HG03175 (cell line): Measurements from ENCODE around the gene PLCB1.
"Not testable (repeated sequence)": the region's sequence is repeated elsewhere in the genome, so short reads cannot be mapped to it uniquely, and the experiment has no call there.

Source experiments
- ATAC-seq: cut with Tn5 transposase; IDR thresholded peaks from one replicate; pipeline ENCODE4 v1.9.1; 2021; ENCODE audit warnings: mild to moderate bottlenecking, moderate library complexity; ENCODE audit not compliant: unreplicated experiment

The PLCB1 gene

DNA sequence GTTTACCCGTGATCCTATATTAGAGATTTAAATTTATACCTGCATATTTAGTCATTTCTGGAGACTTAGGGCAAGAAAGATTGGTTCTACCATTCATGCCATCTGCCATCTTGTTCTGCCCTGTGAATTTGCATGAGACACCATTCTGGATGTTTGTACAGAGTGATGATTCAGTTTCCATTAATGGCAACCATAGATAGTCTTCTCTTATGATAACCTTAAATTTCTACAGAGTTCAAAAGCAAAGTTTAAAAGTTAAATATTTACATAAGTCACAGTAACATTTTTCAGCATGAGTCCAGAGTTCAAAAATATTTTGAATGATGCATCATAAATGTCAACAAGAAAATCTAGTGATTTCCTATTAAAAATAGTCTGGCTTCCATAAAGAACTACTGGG lies 23.2 kb downstream of the PLCB1 start:
- no peak for ATAC-seq

DNA sequence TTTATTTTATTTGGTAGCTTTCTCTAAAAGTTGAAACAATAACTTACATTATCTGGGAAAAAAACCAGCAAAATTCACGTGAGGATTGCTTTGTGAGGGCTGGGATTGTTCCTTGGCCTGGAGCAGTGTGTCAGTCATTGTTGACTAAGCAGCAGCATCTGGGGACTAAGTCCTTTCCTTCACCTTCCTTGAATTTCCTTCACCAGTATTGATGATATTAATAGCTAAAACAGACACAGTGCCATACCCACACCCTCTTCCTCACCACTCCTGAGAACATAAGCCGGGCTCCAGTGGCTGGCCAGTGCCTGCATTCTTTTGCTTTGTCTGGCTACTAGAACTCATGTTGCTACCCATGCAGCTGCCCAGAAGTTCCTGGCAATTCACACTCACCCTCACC lies 23.7 kb downstream of the PLCB1 start:
- no peak for ATAC-seq

DNA sequence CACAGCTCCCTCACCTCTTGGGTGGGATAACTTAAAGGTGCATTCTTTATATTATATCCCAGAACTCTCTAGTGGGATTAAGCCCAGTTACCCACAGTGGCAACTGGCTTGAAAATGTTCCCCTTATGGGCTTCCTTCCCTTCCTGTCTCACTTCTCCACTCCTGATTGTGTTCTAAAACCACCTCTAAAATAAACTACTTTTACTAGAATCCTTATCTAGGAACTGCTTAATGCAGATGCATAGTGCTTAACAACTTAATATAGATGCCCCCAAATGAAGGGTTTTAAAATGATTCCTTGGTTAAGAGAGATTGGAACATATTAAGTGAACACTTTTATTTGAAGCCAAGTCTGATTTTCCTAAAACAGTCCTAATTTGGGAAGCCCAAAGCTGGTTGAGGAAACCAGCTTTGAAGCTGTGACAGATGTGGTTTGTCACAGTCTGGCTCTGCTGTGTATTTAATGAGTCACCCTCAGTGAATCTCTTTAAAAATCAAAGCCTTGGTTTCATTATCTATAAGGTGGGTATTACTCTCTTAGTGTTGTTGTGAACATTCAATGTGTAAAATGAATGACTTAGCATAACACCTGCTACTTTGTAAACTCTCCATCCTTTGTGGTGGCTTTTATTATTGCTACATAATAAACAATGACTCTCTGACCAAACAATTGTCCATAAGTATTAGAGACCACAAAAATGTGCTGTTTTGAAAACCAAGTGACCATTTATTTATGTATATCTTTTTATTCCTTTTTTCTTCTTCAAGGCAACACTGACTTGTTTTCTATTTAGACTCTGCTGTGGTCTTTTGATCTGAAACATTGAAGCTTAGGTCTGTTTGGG lies 24.4 kb downstream of the PLCB1 start:
- peak; percentile 90 for ATAC-seq

DNA sequence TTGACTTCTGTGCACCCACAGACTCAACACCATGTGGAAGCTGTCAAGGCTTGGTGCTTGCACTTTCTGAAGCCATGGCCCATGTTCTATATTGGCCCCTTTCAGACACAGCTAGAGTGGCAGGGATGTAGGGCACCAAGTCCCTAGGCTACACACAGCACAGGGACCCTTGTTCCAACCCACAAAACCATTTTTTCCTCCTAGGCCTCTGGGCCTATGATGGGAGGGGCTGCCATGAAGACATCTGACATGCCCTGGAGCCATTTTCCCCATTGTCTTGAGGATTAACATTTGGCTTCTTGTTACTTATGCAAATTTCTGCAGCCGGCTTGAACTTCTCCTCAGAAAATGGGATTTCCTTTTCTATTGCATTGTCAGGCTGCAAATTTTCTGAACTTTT lies 27.2 kb downstream of the PLCB1 start:
- not testable (repeated sequence) for ATAC-seq

DNA sequence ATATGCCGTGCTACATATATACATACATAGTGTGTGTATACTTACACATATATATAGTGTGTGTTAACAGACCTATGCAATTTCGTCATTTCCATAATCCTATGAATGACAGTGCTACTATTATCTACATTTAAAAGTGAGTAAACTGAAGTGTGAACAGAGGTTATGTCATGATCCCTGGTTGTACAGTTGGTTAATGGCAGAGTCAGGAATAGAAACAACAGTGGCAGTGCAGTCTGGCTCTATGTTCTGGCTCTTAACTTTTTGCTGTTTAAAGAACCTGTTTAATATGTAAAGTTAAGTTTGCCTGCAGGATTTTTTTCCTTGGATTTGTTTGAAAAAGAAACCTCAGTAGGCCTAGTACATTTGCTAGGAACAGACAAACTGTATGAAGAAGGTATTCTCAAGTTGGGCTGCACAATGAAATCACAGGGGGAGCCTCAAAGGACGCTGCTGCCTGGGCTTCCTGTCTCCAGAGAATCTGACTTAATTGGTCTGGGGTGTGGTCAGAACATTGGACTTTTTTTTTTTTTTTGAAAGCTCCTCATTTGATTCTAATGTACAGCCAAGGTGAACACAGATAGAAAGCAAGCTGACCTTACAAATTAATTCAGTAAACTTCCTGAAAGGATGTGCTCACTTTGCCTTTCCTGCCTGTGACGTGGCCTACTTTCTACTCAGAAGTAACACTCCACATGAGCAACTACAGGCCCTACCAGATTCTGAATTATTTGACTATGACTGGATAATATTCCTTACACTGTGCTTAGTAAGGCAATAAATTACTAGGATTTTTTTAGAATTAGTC lies 29.4 kb downstream of the PLCB1 start:
- no peak for ATAC-seq

DNA sequence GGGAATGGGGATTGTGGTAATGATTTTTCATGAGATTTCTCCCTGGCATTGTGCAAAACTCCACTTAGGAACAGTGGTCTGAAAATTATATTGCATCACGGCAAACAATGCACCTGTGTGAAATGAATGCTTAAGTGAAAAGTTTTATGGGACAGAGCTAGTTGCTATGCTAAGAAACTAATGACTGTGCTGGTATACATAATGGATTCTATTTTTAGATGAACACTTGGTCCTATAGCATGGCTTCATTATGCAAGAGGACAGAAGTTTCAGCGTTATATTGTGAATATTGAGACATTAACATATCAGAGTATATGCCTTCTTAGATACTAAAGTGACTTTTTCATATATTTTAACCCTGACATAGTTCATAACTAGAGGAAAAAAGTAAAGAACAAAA lies 30.5 kb downstream of the PLCB1 start:
- ATAC-seq = no peak

DNA sequence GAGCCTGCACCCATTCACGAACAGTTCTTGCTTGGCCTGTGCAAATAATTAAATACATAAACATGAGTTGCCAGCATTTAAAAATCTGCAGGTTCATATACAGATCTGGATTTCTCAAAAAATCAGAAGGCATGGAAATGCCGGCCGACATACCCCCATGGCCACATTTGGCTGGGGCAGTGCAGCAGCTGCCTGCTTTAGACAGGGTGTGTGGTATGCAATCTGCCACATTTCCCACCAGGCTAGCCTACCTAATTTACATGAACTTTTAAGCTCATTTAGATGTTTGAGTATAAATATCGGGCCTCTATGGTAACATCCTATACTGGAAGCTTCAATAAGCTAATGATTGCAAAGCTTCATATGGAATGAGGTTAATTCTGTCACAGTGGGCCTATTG lies 31.5 kb downstream of the PLCB1 start:
- ATAC-seq = no peak

DNA sequence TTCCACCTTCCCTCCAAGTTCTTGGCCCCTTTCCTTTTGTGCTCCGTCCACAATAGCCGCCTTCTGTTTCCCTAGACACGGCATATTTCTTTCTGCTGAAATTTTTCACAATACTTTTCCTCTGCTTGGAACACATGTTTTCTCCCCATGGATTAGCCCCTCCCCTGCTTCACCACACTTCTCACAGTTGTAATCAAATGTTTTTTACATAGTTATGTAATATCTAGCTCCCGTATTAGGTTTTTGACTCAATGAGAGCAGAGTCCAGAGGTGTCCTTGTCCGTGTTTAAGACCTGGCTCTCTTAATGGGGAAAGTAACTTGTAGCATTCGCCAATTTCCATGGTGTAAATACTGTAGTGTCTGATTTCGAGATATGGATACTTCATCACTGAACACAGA lies 34.7 kb downstream of the PLCB1 start:
- ATAC-seq = no peak

DNA sequence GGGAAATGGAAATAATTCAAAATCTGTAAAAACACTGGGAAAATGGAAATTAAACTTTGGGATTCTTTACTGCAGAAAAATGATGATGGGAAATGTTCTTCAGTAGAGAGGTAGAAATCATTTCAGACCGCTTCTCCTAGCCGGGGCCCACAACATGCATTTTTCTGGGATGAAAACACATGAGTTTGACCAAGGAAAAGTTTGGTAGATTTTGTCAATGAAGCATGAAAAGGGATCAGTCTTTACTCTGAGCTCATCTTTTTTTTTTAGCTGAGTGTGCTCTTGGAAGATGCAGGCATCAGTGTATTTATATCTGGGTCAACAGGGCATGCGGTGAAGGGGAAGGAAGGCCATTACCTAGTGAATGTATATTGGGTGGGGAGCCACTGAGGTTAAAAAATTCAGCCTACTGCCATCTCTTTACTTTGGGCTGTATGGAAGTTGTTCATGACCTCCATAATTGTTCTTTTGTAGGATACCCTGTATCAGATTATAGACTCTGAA lies 36.8 kb downstream of the PLCB1 start:
- no peak for ATAC-seq

DNA sequence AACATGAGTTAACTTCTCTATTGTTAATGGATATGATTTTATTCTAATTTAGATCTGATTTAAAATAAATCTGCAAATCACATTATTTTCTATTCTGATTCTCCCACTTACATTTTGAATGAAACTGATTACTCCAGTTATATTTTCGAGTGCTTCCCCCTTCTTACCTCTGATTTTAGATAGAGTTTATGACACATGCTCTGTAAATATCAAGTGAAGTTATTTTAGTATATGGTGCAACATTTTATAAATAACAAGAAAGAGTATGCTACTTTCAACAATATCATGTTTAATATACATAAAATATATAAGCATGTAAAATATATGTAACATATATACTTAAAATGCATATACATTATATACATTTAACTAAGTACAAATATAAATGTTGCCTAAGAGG lies 38.9 kb downstream of the PLCB1 start:
- ATAC-seq = no peak

DNA sequence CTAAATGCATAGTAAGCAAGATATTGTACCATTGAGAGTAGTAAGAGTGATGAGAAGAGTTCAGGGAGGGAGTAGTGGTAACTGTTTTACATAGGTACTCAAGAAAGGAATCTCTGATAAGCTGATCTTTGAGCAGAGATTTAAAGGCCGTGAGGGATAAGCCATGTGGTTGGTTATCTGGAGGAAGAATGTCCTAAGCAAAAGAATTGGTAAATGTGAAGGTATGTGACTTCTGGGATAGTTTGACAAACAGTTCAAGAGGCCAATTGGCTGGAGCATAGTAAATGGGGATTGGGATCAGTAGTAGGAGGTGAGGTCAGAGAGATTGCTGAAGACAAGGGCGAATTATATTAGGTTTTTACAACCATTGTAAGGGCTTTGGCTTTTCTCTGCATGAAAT lies 40.1 kb downstream of the PLCB1 start:
- ATAC-seq = no peak

DNA sequence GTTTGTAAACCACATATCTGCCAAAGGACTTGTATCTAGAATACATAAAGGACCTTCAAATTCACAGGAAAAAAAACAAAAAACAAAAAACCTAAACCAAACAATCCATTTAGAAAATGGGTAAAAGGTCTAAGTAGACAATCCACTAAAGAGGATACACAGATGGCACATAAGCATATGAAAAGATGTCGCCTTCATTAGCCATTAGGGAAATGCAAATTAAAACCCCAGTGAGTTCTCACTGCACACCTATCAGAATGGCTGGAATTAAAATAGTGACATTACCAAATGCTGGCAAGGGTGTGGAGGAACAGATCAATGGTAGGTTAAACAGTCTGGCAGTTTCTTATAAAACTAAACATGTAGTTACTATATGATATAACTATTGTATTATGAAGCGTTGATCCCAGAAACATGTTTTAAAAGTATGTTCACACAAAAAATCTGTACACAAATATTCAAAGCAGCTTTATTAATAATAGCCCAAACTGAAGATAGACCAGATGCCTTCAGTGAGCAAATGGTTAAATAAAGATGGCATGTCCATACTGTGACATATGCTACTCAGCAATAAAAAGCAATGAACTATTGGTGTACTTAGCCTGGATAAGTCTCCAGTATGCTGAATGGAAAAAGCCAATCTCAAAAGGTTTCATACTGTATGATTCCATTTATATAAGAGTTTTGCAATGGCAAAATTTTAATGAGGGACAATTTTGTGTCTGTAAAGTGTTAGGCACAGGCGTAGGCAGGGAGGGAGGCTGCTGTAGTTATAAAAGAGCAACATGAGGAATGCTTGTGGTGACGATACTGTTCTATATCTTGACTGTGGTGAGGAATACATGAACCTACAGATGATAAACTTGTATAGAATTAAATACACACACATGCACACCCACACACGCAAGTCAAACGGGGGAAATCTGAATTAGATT lies 43.9 kb downstream of the PLCB1 start:
- no peak for ATAC-seq

DNA sequence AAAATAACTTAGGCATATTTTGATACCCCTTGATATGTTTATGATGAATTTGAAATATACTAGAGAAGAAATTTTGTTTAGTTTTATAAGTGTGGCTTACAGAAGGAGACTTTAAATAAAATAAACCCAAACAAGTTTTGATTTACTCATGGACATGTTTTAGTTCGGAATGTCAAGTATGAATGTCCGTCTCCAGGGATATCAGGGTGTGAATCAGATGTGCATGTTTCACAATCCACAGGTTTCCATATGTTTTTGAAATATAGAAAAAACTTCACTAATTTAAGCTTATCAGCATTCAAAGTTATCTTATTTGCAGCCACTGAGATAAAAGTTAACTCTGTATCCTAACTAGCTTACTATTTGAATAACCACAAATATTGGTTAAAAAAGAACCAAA lies 51.5 kb downstream of the PLCB1 start:
- ATAC-seq = no peak

DNA sequence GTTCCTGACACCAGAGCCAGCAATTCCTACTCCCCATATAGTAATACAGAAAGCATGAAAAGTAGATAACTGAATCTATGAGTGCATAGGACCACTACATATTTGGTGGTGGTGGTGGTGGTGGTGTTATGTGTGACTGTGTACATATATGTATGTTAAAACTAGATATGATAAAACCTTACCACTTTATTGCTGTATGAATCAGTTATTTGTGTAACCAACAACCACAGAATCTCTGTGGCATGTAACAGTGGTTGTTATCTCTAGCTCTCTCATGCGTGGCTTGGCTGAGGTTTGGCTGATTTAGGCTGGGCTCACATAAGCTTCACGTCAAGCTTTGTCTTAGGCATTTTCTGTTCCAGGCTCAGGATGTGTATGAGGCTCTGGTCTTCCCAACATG lies 55.7 kb downstream of the PLCB1 start:
- ATAC-seq = no peak

DNA sequence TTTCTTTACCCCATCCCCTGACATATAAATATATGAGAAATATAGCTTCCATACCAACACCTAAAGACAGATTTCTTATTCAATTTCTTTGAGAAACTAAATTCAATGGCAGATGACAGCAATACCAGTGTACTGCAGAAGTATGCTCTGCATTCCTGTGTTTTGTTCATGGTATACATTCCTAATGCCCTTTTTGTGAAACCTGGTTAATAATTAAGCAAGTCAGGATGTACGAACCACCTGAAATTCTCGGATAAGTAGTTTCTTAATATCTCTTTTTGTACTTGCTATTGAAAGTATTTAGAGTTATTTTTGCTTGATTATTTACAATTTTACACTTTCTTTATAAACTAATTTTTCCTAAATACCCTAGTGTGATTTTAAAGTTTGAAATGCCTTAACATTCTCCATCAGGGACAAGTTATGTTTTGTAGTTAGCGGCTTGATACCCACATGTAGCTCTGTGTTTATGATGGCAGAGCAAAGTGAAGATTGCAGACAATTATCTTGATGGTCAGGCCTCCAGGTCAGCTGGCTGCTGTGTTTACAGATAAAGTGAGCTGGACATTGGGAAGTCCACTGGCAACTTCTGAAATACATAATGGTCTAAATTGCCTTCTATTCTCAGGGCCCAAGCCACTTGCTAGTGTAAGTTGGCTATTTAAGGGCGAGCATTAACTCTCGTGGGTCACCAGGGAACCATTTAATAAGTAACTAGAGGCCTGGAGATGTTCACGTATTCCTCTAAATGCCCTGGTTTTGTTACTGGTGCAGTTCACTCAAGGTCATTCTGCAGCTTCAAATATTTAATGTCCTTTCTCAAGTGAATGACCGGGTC lies 58.2 kb downstream of the PLCB1 start:
- ATAC-seq = no peak

DNA sequence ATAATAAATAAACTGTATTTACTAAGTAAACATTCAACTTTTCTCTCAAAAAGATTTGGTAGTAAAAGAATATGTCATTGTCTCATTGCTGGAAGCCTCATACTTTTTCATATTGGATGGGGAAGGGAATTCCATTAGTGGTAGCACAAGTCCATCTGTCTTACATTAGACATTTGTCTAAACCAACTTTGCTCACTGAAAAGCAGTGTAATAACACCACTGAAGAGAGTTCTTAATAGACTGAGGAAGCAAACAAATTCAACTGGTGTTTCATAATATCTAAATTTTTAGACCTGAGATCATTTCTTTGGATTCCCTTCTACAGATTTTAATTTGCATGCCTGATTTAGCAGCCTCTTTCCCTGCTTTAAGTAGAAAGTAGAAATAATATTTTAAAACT lies 62.7 kb downstream of the PLCB1 start:
- no peak for ATAC-seq

DNA sequence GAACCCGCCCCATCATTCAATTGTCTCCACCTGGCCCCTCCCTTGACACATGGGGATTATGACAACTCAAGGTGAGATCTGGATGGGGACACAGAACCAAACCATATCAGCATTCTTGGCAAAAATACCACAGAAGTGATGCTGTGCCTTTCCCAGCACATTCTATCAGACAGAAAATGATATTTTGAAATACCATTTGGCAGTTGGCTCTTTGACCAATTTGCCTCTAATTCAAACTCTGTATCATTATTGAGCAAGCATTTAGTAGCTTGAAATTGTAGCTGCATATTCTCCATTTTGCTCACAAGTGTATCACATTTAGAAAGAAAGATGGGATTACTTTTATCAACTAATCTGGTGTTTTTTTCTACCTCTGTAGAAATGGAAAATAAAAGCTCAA lies 64.0 kb downstream of the PLCB1 start:
- no peak for ATAC-seq

DNA sequence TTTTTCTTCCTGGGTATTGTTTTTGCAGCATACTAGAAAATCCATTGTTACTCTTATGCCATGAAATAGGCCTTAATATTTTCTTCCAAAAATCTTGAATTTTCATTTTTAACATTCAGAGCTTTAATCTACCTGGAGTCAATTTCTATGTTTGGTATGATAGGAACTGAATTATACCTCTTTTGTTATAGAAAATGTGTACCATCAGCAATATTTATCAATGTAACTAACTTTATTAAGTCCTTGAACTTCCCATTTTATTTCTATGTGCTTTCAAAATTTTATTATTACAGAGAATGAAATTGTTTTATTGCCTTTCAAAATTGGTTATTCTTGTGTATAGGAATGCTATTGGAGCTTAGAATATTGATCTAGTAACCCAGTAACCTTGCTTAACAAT lies 68.2 kb downstream of the PLCB1 start:
- ATAC-seq = no peak

DNA sequence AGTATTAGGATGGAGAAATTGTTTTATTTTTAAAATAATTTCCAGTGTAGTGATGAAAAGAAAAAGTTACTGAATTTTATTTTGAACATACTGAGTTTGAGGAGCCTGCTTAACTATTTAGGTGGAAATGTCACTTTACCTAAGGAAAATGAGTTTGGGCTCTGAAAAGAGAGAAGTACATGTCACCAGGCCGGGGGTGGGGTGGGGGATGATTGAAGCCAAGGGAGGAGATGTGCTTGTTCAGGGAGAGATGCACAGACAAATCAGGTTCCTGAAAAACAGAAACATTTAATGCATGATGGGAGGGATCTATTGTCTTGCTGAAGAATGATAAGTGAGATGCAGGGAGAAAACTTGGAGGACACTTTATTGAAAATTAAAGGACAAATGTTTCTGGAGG lies 71.3 kb downstream of the PLCB1 start:
- no peak for ATAC-seq

DNA sequence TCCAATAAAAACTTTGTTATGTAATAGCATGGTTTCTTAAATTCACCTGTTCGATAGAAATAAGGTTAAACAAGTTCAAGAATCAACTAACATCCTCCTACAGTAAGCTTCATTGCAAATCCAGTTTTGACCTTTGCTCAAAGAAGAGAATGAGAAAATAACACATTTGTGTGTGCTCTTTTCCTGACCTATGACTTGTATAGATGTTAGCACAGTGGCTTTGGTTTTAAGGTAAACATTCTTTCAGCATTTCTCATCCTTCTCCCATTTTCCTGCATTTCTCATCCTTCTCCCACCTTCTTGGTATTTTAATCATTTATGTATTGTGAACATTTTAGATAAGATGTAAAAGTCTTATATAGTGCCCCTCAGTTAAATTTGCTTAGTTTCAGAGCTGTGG lies 73.9 kb downstream of the PLCB1 start:
- ATAC-seq = no peak
